Measurements from ENCODE around the gene NFKBIB. TPM values are rescaled to one million over a fixed set of nuclear protein-coding genes. Genes with fewer than 3 reads are reported as not detected.

The NFKBIB gene, protein sequence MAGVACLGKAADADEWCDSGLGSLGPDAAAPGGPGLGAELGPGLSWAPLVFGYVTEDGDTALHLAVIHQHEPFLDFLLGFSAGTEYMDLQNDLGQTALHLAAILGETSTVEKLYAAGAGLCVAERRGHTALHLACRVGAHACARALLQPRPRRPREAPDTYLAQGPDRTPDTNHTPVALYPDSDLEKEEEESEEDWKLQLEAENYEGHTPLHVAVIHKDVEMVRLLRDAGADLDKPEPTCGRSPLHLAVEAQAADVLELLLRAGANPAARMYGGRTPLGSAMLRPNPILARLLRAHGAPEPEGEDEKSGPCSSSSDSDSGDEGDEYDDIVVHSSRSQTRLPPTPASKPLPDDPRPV
- 15.3 to 17.3 TPM (median 15.8 TPM) in 3 replicates for total RNA-seq
- long read RNA-seq, transcript NFKBIB-204 (5 exons, 1,929 nt): major isoform, 7 of 16 reads
- long read RNA-seq, partial matches to known transcripts: 4 of 16 reads
- long read RNA-seq, other reads (novel, unspliced or antisense): 1 of 16 reads

DNA sequence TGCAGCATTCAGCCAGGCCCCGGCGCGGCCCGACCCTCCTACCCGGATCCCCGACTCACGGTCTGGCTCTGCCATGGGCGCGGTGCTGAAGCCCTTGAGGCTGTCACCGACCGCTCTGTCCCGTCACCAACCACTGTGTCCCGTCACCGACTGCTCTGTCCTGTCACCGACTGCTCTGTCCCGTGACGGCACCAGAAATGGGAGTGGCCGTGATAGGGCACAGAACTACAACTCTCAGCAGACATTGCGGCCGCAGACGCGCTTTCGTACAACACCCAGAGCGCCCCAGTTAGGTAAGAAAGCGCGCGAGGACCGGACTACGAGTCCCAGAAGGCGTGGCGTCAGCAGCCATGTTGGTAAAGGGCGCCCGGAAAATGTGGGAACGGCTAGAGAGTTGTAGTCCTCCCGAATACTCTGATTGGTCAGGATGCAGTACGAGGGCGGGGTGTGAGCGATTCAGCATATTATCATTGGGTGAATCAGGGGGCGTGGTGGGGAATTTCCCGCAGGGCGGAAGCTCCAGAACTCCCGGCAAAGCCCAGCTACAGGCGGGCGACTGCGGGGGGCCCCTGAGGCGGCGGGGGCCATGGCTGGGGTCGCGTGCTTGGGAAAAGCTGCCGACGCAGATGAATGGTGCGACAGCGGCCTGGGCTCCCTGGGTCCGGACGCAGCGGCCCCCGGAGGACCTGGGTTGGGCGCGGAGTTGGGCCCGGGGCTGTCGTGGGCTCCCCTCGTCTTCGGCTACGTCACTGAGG is at the start of gene NFKBIB, which contains the start of gene SIRT2:
Gene NFKBIB (plus strand): TSS at position 523 of the 755 bp plus-strand sequence. CDS start 64 bp downstream, at position 587.
Gene SIRT2 (minus strand): TSS at position 172 of the 755 bp plus-strand sequence. CDS start 97 bp downstream, at position 75.
- Mint-ChIP-seq H3K4me1 (ENCODE audit: low read depth) (peaks cover 26% of the 10 kb centered on the region), H3K27ac (ENCODE audit: unreplicated experiment) (peak within 1 kb of the TSS; percentile 98), H3K27me3 (ENCODE audit: low read depth) (no peaks in the 10 kb centered on the region), H3K36me3 (ENCODE audit: low read depth) (peaks cover 5% of the 10 kb centered on the region), H3K4me3 (ENCODE audit: unreplicated experiment) (peak within 1 kb of the TSS; percentile 96), H3K9me3 (ENCODE audit: low read depth) (no peaks in the 10 kb centered on the region)
- TF ChIP-seq, protein P1, sequence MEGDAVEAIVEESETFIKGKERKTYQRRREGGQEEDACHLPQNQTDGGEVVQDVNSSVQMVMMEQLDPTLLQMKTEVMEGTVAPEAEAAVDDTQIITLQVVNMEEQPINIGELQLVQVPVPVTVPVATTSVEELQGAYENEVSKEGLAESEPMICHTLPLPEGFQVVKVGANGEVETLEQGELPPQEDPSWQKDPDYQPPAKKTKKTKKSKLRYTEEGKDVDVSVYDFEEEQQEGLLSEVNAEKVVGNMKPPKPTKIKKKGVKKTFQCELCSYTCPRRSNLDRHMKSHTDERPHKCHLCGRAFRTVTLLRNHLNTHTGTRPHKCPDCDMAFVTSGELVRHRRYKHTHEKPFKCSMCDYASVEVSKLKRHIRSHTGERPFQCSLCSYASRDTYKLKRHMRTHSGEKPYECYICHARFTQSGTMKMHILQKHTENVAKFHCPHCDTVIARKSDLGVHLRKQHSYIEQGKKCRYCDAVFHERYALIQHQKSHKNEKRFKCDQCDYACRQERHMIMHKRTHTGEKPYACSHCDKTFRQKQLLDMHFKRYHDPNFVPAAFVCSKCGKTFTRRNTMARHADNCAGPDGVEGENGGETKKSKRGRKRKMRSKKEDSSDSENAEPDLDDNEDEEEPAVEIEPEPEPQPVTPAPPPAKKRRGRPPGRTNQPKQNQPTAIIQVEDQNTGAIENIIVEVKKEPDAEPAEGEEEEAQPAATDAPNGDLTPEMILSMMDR (IDR thresholded peaks at IDR 0.05): no peak
- peak; percentile 100 for DNase-seq (ENCODE audit: low spot score)

DNA sequence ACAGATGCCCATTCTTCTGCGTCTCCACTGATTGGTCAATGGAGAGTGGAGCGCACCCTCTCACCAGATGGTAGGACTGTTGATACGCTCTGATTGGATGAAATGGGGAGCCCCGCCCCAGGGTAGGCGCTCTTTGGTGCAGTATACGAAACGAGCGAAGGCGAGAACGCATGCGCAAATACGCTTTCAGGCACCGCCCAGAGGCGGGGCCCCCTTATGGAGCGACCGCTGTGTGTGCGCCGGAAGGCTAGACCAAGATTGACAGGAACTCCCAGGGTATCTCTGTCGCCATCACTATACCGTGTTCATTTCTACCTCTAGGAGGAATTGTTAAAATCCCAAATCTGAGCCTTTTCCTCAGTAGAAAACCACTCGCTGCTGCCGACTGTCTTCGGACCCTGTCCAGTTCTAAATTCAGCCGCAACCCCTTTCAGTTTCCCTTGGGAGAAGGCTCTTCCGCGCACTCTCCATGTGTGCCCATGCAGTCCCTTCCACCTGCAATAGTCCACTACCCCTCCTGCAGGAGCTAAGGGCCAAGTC is 49.3 kb upstream of the NFKBIB start:
- TF ChIP-seq, protein P1 (IDR thresholded peaks at IDR 0.05): peak; percentile 59
- DNase-seq (ENCODE audit: low spot score): no peak
- Mint-ChIP-seq H3K9me3 (ENCODE audit: low read depth) (no peaks in the 10 kb centered on the region), H3K27me3 (ENCODE audit: low read depth) (no peaks in the 10 kb centered on the region), H3K4me3 (ENCODE audit: unreplicated experiment) (peak overlapping the region; percentile 89), H3K36me3 (ENCODE audit: low read depth) (peaks cover 10% of the 10 kb centered on the region), H3K27ac (ENCODE audit: unreplicated experiment) (peak overlapping the region; percentile 99), H3K4me1 (ENCODE audit: low read depth) (peaks cover 41% of the 10 kb centered on the region)

DNA sequence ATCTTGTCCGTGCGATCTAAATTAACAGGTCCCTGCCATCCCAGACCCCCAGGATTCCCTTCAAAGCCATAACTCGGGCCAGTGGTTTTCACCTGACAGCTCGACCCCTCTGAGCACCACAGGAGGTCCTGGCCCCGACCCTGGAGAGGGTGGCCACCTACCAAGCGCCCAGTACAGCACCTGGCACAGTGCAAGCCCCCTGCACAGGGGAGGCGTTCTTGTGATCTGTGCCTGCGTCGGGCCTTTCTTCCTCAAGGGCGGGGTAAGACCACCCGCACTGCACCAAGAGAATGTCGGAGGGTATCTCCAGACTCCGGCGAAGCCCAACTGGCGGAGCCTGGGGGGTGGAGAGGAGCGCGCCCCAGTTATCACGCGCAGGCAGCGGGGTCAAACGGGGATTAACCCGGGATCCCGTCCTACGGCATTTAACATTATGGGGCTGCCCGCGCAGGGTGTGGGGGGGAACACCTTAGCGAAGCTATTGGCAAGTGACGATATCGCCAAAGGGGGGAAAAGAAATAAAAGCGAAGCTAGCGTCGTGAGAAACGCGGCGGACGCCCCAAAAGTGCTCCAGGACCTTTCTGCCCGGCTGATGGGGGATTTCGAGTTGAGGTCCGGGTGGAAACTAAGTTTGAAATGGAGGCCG is 48.7 kb upstream of the NFKBIB start:
- Mint-ChIP-seq H3K36me3 (ENCODE audit: low read depth) (peaks cover 4% of the 10 kb centered on the region), H3K27me3 (ENCODE audit: low read depth) (no peaks in the 10 kb centered on the region), H3K4me1 (ENCODE audit: low read depth) (peaks cover 39% of the 10 kb centered on the region), H3K4me3 (ENCODE audit: unreplicated experiment) (peak overlapping the region; percentile 89), H3K27ac (ENCODE audit: unreplicated experiment) (peak overlapping the region; percentile 99), H3K9me3 (ENCODE audit: low read depth) (no peaks in the 10 kb centered on the region)
- TF ChIP-seq, protein P1 (IDR thresholded peaks at IDR 0.05): peak; percentile 14
- DNase-seq (ENCODE audit: low spot score): no peak

DNA sequence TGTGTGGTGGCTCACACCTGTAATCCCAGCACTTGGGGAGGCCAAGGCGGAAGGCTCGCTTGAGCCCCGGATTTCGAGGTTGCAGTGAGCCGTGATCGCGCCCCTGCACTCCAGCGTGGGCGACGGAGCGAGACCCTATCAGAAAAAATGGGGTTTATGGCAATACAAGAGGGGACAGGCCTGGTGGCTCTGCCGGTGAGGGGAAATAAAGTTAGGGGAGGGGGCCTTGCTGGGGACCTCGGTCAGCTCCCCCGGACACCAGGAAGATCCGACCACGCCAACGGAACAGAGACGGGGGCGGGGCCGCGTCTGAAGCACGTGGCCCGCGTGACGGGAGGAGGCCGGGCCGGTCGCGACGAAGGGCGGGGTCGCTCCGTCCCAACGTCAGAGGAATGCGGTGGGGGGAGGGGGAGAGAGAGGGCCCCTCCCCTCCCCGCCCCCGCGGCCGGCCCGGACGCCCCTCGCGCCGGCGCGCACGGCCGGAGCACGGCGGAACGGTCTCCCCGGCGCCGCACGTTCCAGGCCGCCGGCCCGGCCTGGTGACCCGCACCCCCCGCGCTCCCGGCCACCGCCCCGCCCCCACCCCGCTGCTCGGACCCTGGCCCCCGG is 48.0 kb upstream of the NFKBIB start:
- DNase-seq (ENCODE audit: low spot score): no peak
- Mint-ChIP-seq H3K27me3 (ENCODE audit: low read depth) (no peaks in the 10 kb centered on the region), H3K36me3 (ENCODE audit: low read depth) (peaks cover 4% of the 10 kb centered on the region), H3K4me1 (ENCODE audit: low read depth) (peaks cover 39% of the 10 kb centered on the region), H3K4me3 (ENCODE audit: unreplicated experiment) (peak overlapping the region; percentile 90), H3K27ac (ENCODE audit: unreplicated experiment) (peak overlapping the region; percentile 99), H3K9me3 (ENCODE audit: low read depth) (no peaks in the 10 kb centered on the region)
- TF ChIP-seq, protein P1 (IDR thresholded peaks at IDR 0.05): no peak

Measured in chondrocyte (in vitro differentiated cells).